CD14-positive monocyte (primary cell): Measurements from ENCODE around the gene CLCNKB. TPM values are rescaled to one million over a fixed set of nuclear protein-coding genes. Genes with fewer than 3 reads are reported as not detected.

Experiments used
- DNase-seq, 3 donors: peaks; one replicate each; pipeline ENCODE4 v3.0.0-alpha.2; 2011 to 2022
- H2AFZ ChIP-seq: 2 replicates; pipeline ENCODE4 v1.6.0; 2012; ENCODE audit warnings: mild to moderate bottlenecking, low read depth, low read length, inconsistent platforms; ENCODE audit not compliant: insufficient read depth, poor library complexity, severe bottlenecking
- H3K27ac ChIP-seq, 2 donors: 1 replicate in 1 of 2; 2 replicates in 1 of 2; pipeline ENCODE4 v1.5.1; 2012 to 2013; ENCODE audit warnings: low read length in 2 of 2, control low read depth in 1 of 2, inconsistent platforms in 1 of 2, low read depth in 1 of 2, mild to moderate bottlenecking in 1 of 2
- H3K27me3 ChIP-seq, 2 donors: one replicate each; pipeline versions ENCODE4 v1.6.0 to v1.6.1; 2011 to 2013; ENCODE audit warnings: low read length in 2 of 2; ENCODE audit not compliant: control insufficient read depth in 2 of 2, insufficient read depth in 2 of 2
- H3K36me3 ChIP-seq, 2 donors: replicated peaks in 1 of 2; 1 replicate in 1 of 2; 2 replicates in 1 of 2; pipeline versions ENCODE4 v1.5.1 to v1.6.1; 2012 to 2013; ENCODE audit warnings: low read length in 2 of 2, control low read depth in 1 of 2, inconsistent platforms in 1 of 2, mild to moderate bottlenecking in 1 of 2; ENCODE audit not compliant: insufficient read depth in 2 of 2, control insufficient read depth in 1 of 2
- H3K4me1 ChIP-seq, 2 donors: 1 replicate in 1 of 2; 2 replicates in 1 of 2; pipeline versions ENCODE4 v1.5.1 to v1.6.1; 2012 to 2013; ENCODE audit warnings: low read length in 2 of 2, control low read depth in 1 of 2, inconsistent platforms in 1 of 2, mild to moderate bottlenecking in 1 of 2, moderate library complexity in 1 of 2; ENCODE audit not compliant: insufficient read depth in 2 of 2, control insufficient read depth in 1 of 2
- H3K4me2 ChIP-seq: replicated peaks from 2 replicates; pipeline ENCODE3; 2012; ENCODE audit warnings: low read length, moderate library complexity, mild to moderate bottlenecking; ENCODE audit not compliant: poor library complexity, severe bottlenecking; ENCODE audit errors: extremely low read depth
- H3K4me3 ChIP-seq, 3 experiments: fragments of 200-600 bp in 1 of 3; sonication (generic) in 1 of 3; replicated peaks in 1 of 3; 1 replicate in 2 of 3; 2 replicates in 1 of 3; pipeline ENCODE4 v1.5.1; 2011 to 2013; ENCODE audit warnings: low read length in 3 of 3, mild to moderate bottlenecking in 3 of 3, control low read depth in 2 of 3, low read depth in 2 of 3, inconsistent platforms in 1 of 3, moderate library complexity in 1 of 3
- H3K79me2 ChIP-seq: 2 replicates; pipeline ENCODE4 v1.6.0; 2012; ENCODE audit warnings: mild to moderate bottlenecking, control low read depth, inconsistent platforms, low read length, moderate library complexity; ENCODE audit not compliant: insufficient read depth
- H3K9ac ChIP-seq: 2 replicates; pipeline ENCODE4 v1.6.0; 2017; ENCODE audit warnings: low read length, mild to moderate bottlenecking; ENCODE audit not compliant: insufficient read depth, poor library complexity, severe bottlenecking
- H3K9me3 ChIP-seq, 2 donors: replicated peaks in 1 of 2; 1 replicate in 1 of 2; 2 replicates in 1 of 2; pipeline versions ENCODE4 v1.5.1 to v1.6.1; 2012 to 2013; ENCODE audit warnings: low read length in 2 of 2, control low read depth in 1 of 2; ENCODE audit not compliant: control insufficient read depth in 1 of 2, insufficient read depth in 1 of 2
- H4K20me1 ChIP-seq: 2 replicates; pipeline ENCODE4 v1.6.0; 2012; ENCODE audit warnings: mild to moderate bottlenecking, low read length, control low read depth, moderate library complexity; ENCODE audit not compliant: insufficient read depth
- H3K27ac Mint-ChIP-seq, 7 donors: one replicate each; pipeline ENCODE4 v1.8.0; 2020; ENCODE audit warnings: mild to moderate bottlenecking in 7 of 7, mixed read lengths in 7 of 7, moderate library complexity in 6 of 7, inconsistent platforms in 2 of 7
- H3K27me3 Mint-ChIP-seq, 3 donors: one replicate each; pipeline ENCODE4 v1.8.0; 2021 to 2022; ENCODE audit warnings: low read depth in 3 of 3, mild to moderate bottlenecking in 3 of 3, mixed read lengths in 3 of 3, moderate library complexity in 3 of 3, inconsistent platforms in 1 of 3
- H3K36me3 Mint-ChIP-seq, 2 donors: one replicate each; pipeline ENCODE4 v1.8.0; 2020; ENCODE audit warnings: mixed read lengths in 2 of 2, inconsistent platforms in 1 of 2, mild to moderate bottlenecking in 1 of 2
- H3K4me1 Mint-ChIP-seq: one replicate; pipeline ENCODE4 v1.8.0; 2020; ENCODE audit warnings: mild to moderate bottlenecking, mixed read lengths
- H3K4me3 Mint-ChIP-seq, 2 donors: one replicate each; pipeline ENCODE4 v1.8.0; 2020; ENCODE audit warnings: mild to moderate bottlenecking in 2 of 2, mixed read lengths in 2 of 2, moderate library complexity in 1 of 2
- H3K9me3 Mint-ChIP-seq, 7 donors: one replicate each; pipeline ENCODE4 v1.8.0; 2020 to 2022; ENCODE audit warnings: mixed read lengths in 7 of 7, mild to moderate bottlenecking in 6 of 7, moderate library complexity in 6 of 7, inconsistent platforms in 2 of 7
- WGBS: methylation state at CpG from one replicate; pipeline ENCODE4 v1.1.5; 2013; ENCODE audit warnings: missing lambda C conversion rate; ENCODE audit not compliant: insufficient coverage; 5-methylcytosine and 5-hydroxymethylcytosine counted together
- intact Hi-C, 2 donors: fragments of 100-400 bp; cut with micrococcal nuclease; formaldehyde crosslinking; loops; one replicate each; pipeline versions ENCODE4 v1.15.0 to v1.15.1; 2023
- polyA plus RNA-seq, 3 donors: library from polyadenylated mRNA; depleted of rRNA in 1 of 3; unstranded in 2 of 3; stranded (reverse) in 1 of 3; fragments of 300-500 nt in 2 of 3; fragments of >200 nt in 1 of 3; fragmentation: Illumina TruSeq in 2 of 3; gene quantifications; 1 replicate in 2 of 3; 2 replicates in 1 of 3; pipeline ENCODE4 v1.2.3, GENCODE V29; 2012 to 2021
- TF ChIP-seq, protein P1 (sequence below): fragments of 200-600 bp; IDR thresholded peaks from one replicate; pipeline ENCODE4 v1.8.0; 2022; ENCODE audit warnings: antibody characterized with exemption, mild to moderate bottlenecking

The CLCNKB gene
- polyA plus RNA-seq, 3 donors, result not detected

DNA sequence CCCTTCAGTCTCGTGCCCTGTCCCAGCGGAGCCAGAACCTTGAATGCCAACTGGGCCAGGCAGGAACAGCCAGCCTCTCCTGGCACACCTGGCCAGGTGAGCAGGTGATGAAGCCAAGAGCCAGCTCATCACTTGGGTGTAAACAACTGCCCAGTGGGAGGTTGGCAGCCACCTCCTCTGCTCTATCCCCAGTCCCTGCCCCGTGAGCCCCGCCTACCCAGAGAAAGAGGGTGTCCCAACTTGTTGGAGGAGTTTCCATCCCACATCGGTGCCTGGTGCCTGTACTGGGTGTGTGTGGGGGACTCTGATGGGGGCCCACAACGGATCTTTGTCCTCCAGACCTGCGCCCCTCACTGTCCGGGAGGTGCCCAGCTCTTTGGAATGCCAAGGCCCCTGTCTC lies 47.7 kb downstream of the CLCNKB start:
- 100% methylated on average over 2 of the region's 8 CpGs for WGBS
- Mint-ChIP-seq H3K4me3 (no peak overlapping the region), H3K4me1 (no peaks in the 10 kb centered on the region), H3K36me3 (no peaks in the 10 kb centered on the region), H3K27ac (no peak overlapping the region), H3K27me3 (peaks cover 5 to 12% (median 6%) of the 10 kb centered on the region in 3 donors), H3K9me3 (no peaks in the 10 kb centered on the region)
- Histone ChIP-seq H3K36me3 (no peaks in the 10 kb centered on the region), H3K4me2 (no peak overlapping the region), H4K20me1 (no peaks in the 10 kb centered on the region), H2AFZ (no peak overlapping the region), H3K27me3 (no peaks in the 10 kb centered on the region), H3K4me3 (no peak overlapping the region), H3K27ac (no peak overlapping the region), H3K9ac (no peak overlapping the region), H3K9me3 (no peaks in the 10 kb centered on the region), H3K79me2 (no peaks in the 10 kb centered on the region), H3K4me1 (no peaks in the 10 kb centered on the region)
- intact Hi-C loops, result no loop called here
- DNase-seq, result no peak
- TF ChIP-seq, protein P1, sequence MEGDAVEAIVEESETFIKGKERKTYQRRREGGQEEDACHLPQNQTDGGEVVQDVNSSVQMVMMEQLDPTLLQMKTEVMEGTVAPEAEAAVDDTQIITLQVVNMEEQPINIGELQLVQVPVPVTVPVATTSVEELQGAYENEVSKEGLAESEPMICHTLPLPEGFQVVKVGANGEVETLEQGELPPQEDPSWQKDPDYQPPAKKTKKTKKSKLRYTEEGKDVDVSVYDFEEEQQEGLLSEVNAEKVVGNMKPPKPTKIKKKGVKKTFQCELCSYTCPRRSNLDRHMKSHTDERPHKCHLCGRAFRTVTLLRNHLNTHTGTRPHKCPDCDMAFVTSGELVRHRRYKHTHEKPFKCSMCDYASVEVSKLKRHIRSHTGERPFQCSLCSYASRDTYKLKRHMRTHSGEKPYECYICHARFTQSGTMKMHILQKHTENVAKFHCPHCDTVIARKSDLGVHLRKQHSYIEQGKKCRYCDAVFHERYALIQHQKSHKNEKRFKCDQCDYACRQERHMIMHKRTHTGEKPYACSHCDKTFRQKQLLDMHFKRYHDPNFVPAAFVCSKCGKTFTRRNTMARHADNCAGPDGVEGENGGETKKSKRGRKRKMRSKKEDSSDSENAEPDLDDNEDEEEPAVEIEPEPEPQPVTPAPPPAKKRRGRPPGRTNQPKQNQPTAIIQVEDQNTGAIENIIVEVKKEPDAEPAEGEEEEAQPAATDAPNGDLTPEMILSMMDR, result no peak

DNA sequence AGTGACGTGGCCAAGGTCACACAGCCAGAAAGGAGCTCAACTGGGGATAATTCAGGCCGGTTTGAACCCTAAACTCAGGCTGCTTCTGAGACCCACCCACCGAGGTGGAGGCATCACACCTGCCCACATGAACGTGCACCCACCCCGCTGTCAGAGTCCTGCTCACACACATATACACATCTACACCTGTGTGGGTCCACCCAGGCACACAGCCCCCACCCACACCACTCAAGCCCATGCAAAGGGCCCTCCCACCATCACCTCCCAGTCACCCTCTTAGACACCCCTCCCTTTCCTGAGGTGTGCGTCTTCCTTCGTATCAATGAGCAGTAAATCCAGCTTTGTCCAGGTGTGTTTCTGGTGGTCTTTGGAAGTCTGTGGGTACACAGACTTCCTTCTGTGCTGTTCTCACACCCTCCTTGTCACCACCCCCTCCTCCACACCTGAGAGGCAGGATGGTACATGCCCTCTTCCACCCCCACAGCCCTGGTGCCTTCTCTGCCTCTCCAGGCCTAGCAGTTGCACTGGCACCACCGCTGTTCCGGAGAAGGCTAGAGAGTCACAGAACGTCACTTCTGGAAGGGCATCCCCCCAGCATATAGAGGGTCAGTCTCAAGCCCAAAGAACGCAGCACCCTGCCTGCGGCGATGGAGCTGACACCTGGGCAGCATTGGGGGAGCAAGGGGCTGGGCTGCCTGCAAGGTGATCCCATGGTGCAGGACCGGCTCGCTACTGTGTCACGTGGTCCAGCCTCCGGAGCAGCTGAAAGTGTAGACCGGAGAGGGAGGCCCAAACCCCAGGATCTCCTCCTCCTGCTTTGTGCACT lies 48.7 kb downstream of the CLCNKB start:
- 98% methylated on average over 11 of the region's 18 CpGs for WGBS
- no peaks in the 10 kb centered on the region for H4K20me1 ChIP-seq
- no peaks in the 10 kb centered on the region for H3K4me1 Mint-ChIP-seq
- no peaks in the 10 kb centered on the region for H3K27me3 ChIP-seq
- no peak for DNase-seq
- intact Hi-C loops, result no loop called here
- H3K9ac ChIP-seq, result no peak overlapping the region
- no peaks in the 10 kb centered on the region for H3K9me3 Mint-ChIP-seq
- no peaks in the 10 kb centered on the region for H3K9me3 ChIP-seq
- no peaks in the 10 kb centered on the region for H3K36me3 ChIP-seq
- TF ChIP-seq, protein P1, result no peak
- no peaks in the 10 kb centered on the region for H3K79me2 ChIP-seq
- no peak overlapping the region for H3K4me3 Mint-ChIP-seq
- H3K4me2 ChIP-seq, result no peak overlapping the region
- H2AFZ ChIP-seq, result no peak overlapping the region
- H3K4me1 ChIP-seq, result no peaks in the 10 kb centered on the region
- H3K27ac Mint-ChIP-seq, result no peak overlapping the region
- H3K36me3 Mint-ChIP-seq, result no peaks in the 10 kb centered on the region
- H3K27me3 Mint-ChIP-seq, result peaks cover 5 to 17% (median 6%) of the 10 kb centered on the region in 3 donors
- H3K4me3 ChIP-seq, result no peak overlapping the region
- H3K27ac ChIP-seq, result no peak overlapping the region
